Erythroblast (primary cell): ENCODE results near the gene CARD10.

Experiments
- GATA1 ChIP-seq: IDR thresholded peaks from 2 replicates; pipeline ENCODE4 v1.6.1; 2011; ENCODE audit warnings: low read depth, mild to moderate bottlenecking, control low read depth, low read length, moderate library complexity
- POLR2A ChIP-seq: IDR thresholded peaks from 2 replicates; pipeline ENCODE4 v1.6.1; 2011; ENCODE audit warnings: mild to moderate bottlenecking, low read length

GRCh38 chr22:37557321-37558001 lies 38.2 kb upstream of the CARD10 start:
- no peak for TF ChIP-seq POLR2A
- no peak for TF ChIP-seq GATA1
